Retinal pigment epithelial cell (primary cell): ENCODE data around the gene FXN.

Experiments
- DNase-seq: peaks from one replicate; pipeline ENCODE4 v3.0.0-alpha.2; 2010; ENCODE audit warnings: low read depth
- H3K4me3 ChIP-seq: 2 replicates; pipeline ENCODE4 v1.5.1; 2011; ENCODE audit warnings: mild to moderate bottlenecking, low read length, control low read depth, moderate library complexity
- CTCF ChIP-seq: conservative IDR thresholded peaks from 2 replicates; pipeline ENCODE4 v1.5.1; 2011; ENCODE audit warnings: low read depth, low read length, control low read depth, inconsistent platforms

The FXN gene

DNA sequence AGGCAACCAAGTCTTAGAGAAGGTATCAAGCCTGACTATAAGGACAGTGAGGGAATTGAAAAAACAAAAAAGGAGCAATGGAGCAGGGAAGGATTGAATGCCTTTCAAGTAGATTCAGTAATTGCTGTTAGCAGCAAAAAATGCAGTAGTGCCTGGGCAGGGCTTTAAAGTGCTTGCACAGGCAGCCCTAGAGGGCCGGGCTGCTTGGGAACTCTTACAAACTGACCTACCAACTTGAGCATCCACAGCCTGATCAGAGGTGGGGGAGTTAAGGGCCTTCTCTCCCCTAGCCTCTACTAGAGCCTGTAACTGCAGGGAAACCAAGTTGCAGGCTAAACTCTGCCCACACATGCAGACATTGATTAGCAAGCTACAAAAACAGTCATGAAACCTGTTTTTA, 19.4 kb downstream of the FXN start:
- H3K4me3 ChIP-seq, result no peak overlapping the region
- no peak for DNase-seq
- TF ChIP-seq CTCF, result no peak

DNA sequence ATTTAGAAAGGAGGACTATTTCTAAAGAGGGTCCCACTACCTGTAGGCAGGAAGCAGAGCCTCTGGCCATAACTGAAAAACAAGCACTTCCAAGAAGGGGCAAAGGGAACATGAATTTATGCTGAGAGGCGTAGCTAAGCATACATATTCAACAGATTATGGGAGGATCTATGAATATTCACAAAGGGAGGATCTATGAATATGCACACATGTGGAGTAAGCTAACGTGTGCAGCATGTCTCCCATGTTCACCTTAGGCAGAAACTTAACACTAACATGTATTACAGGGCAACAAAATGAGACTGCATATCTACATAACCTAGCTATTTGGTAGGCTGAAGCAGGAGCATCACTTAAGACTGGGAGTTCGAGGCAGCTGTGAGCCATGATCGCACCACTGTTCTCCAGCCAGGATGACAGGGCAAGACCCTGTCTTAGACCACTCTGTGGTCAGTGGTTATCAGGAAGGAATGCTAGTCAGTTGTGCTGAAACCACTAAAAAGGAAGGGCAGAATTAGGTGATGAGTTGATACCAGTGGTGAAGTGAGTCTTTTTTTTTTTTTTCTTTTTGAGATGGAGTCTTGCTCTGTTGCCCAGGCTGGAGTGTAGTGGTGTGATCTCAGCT, 20.8 kb downstream of the FXN start:
- no peak for TF ChIP-seq CTCF
- DNase-seq, result no peak
- H3K4me3 ChIP-seq, result no peak overlapping the region

DNA sequence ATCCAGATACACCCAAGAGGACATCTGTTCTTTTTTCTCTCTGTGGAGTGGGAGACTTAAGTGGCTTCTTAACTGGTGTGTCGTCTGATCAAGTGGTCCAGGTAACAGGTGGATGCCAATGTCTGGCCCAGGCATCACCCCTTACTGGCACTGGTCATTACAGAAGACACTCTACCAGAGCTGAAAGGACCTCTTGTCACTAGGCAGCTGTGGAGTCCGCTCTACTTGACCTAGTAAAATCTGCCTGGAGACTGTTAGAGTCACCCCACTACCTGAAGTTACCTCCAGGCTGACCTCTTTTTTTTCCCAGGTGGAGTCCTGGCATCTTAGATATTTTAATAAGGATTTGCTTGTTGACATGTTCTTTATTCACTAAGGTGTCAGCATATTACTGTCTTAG, 22.5 kb downstream of the FXN start:
- no peak overlapping the region for H3K4me3 ChIP-seq
- no peak for DNase-seq
- TF ChIP-seq CTCF, result no peak

GRCh38 chr9:69060766-69061165, 25.2 kb downstream of the FXN start:
- H3K4me3 ChIP-seq, result no peak overlapping the region
- no peak for DNase-seq
- TF ChIP-seq CTCF, result no peak

DNA sequence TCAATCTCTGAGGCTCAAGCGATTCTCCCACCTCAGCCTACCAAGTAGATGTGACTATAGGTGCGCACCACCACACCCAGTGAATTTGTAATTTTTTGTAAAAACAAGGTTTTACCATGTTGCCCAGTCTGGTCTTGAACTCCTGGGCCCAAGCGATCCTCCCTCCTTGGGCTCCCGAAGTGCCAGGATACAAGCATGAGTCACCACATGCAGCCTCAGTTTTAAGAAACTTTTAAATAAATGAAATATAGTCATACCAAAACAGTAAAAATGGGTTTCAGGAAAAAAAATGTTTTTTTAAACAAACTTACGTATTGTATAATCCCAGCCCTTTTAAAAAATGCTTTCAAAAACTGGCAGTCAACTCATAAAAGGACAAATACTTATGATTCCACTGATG, 26.6 kb downstream of the FXN start:
- DNase-seq, result no peak
- TF ChIP-seq CTCF, result no peak
- H3K4me3 ChIP-seq, result no peak overlapping the region

GRCh38 chr9:69063839-69064238, 28.3 kb downstream of the FXN start:
- no peak overlapping the region for H3K4me3 ChIP-seq
- no peak for TF ChIP-seq CTCF
- no peak for DNase-seq

GRCh38 chr9:69065660-69066059, 30.1 kb downstream of the FXN start:
- H3K4me3 ChIP-seq, result no peak overlapping the region
- TF ChIP-seq CTCF, result no peak
- no peak for DNase-seq
